Measurements from ENCODE around the gene SND1.

SND1 gene

GRCh38 chr7:128069373-128070364 is 417.7 kb downstream of the SND1 start:
- Mint-ChIP-seq H3K4me3 (no peak overlapping the region), H3K27ac (no peak overlapping the region), H3K27me3 (no peaks in the 10 kb centered on the region), H3K36me3 (peaks cover 29% of the 10 kb centered on the region), H3K9me3 (no peaks in the 10 kb centered on the region), H3K4me1 (no peaks in the 10 kb centered on the region)
- ATAC-seq = no peak

DNA sequence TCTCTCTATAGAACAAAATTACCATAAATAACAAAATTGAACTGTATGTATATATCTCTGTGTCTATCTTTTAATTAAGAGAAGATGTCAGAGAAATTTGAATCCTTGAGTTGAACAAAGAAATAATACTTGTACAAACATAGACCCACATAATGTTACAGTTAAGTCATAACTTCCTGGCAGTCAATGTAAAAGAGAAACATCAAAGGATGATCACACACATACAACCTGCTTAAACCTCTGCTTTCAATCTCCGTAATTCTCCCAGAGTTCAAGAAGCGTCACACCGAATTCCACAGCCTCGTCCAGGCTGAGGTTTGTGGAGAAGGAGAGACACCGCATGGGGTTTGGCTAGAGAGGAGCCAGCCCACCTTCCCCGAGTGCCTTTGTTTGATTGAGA is 419.4 kb downstream of the SND1 start:
- Mint-ChIP-seq H3K27me3 (no peaks in the 10 kb centered on the region), H3K9me3 (no peaks in the 10 kb centered on the region), H3K36me3 (peaks cover 30% of the 10 kb centered on the region), H3K4me1 (no peaks in the 10 kb centered on the region), H3K4me3 (no peak overlapping the region), H3K27ac (no peak overlapping the region)
- ATAC-seq = no peak

DNA sequence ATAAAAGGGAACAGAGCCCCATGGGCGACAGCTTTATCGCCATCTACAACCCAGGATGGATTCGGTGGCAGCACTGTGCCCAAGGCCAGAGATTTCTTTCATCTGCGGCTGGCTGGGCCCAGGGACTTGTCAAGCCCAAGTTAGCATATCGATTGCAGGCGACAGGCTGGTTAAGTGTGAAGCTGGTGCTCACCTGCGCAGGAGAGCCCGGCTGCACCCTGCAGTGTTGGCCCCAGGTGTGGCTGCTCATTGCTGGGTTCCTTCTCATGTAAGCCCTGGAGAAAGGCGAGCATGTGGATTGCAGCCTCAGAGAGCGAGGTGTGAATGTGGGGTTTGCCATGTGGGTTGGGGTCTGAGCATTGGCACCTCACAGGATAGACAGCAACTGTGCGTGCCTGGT is 419.8 kb downstream of the SND1 start:
- no peak overlapping the region for H3K4me3 Mint-ChIP-seq
- no peaks in the 10 kb centered on the region for H3K9me3 Mint-ChIP-seq
- no peaks in the 10 kb centered on the region for H3K4me1 Mint-ChIP-seq
- no peak for ATAC-seq
- no peak overlapping the region for H3K27ac Mint-ChIP-seq
- no peaks in the 10 kb centered on the region for H3K27me3 Mint-ChIP-seq
- H3K36me3 Mint-ChIP-seq = peaks cover 30% of the 10 kb centered on the region

- H3K9me3 Mint-ChIP-seq = no peaks in the 10 kb centered on the region
- no peak overlapping the region for H3K4me3 Mint-ChIP-seq
- H3K4me1 Mint-ChIP-seq = no peaks in the 10 kb centered on the region
- ATAC-seq = no peak
- H3K27me3 Mint-ChIP-seq = no peaks in the 10 kb centered on the region
- H3K27ac Mint-ChIP-seq = peak overlapping the region; percentile 11
- peaks cover 30% of the 10 kb centered on the region for H3K36me3 Mint-ChIP-seq
Observed at GRCh38 chr7:128073671-128074310, 421.8 kb downstream of the SND1 start.

- H3K4me3 Mint-ChIP-seq = no peak overlapping the region
- H3K27me3 Mint-ChIP-seq = no peaks in the 10 kb centered on the region
- peak overlapping the region; percentile 11 for H3K27ac Mint-ChIP-seq
- no peak for ATAC-seq
- H3K9me3 Mint-ChIP-seq = no peaks in the 10 kb centered on the region
- H3K36me3 Mint-ChIP-seq = peaks cover 34% of the 10 kb centered on the region
- no peaks in the 10 kb centered on the region for H3K4me1 Mint-ChIP-seq
Observed at GRCh38 chr7:128074336-128074735, 422.3 kb downstream of the SND1 start.

- Mint-ChIP-seq H3K9me3 (no peaks in the 10 kb centered on the region), H3K4me3 (no peak overlapping the region), H3K27me3 (no peaks in the 10 kb centered on the region), H3K27ac (no peak overlapping the region), H3K36me3 (peaks cover 36% of the 10 kb centered on the region), H3K4me1 (no peaks in the 10 kb centered on the region)
- no peak for ATAC-seq
Observed at GRCh38 chr7:128074736-128075135, 422.7 kb downstream of the SND1 start.

DNA sequence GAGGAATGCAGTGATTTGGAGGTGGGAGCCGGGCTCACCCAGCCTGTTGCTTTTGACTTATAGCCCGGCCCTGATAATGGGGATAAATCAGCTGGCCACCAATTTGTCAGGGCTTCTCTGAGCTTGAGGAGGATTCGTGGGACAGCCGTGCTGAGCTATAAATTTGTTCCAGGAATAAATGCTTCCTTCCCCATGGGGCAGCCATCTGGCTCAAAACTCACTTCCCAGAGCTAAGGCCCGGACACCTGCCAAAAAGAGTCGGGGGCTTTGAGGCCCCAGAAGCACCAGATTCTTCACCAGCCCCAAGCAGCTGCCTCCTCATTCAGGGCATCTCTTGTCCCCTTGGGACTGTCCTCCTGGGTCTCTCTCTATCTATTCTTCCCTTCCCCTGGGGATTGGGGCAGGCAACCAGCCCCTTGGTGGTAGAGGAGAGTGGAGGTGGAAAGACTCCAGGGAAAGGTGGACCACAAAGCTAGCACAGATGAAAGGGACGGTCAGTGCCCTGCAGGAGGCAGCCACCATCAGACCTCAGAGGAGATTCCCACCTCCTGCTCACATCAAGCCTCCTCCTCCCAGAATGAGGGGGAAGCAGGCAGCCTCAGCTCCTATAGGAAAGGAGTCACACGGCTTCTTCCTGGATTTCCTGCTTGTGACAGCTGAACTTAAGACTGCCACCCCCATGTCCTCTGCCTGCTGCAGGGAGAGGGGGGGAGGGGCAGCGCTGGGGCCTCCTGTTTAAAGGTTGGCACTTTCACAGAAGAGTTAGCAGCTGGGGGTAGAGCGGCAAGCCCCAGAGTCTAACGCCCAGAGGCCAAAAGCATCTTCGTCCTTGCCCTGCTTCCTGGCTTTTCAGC is 423.5 kb downstream of the SND1 start:
- no peaks in the 10 kb centered on the region for H3K27me3 Mint-ChIP-seq
- no peak for ATAC-seq
- H3K9me3 Mint-ChIP-seq = no peaks in the 10 kb centered on the region
- no peak overlapping the region for H3K27ac Mint-ChIP-seq
- H3K4me1 Mint-ChIP-seq = no peaks in the 10 kb centered on the region
- H3K4me3 Mint-ChIP-seq = no peak overlapping the region
- peaks cover 36% of the 10 kb centered on the region for H3K36me3 Mint-ChIP-seq

- no peaks in the 10 kb centered on the region for H3K4me1 Mint-ChIP-seq
- no peak for ATAC-seq
- no peak overlapping the region for H3K27ac Mint-ChIP-seq
- H3K36me3 Mint-ChIP-seq = peaks cover 39% of the 10 kb centered on the region
- no peaks in the 10 kb centered on the region for H3K27me3 Mint-ChIP-seq
- no peaks in the 10 kb centered on the region for H3K9me3 Mint-ChIP-seq
- H3K4me3 Mint-ChIP-seq = no peak overlapping the region
Observed at GRCh38 chr7:128076196-128076795, 424.3 kb downstream of the SND1 start.

DNA sequence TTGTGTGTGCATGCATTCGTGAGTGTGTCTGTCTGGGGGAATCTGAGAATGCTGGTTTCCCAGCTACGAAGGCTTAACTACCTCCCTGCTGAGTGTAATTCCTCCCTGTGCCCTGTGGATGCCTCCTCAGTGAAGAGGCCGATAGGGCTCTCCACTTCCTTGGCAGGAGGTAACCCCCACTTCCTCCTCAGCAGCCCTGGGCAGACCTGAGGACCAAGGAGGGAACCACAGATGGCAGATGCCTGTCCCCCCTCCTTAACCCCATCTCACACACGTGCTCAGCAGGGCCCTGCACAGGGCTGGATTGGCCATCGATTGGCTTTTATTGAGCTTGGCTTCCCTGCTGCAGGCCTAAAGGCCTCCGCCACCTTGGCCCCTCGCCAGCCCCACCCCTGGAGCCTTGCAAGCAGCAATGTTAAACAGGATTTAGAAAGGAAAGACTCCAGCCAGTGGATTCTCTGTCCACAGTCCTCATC is 424.8 kb downstream of the SND1 start:
- Mint-ChIP-seq H3K4me1 (no peaks in the 10 kb centered on the region), H3K27me3 (no peaks in the 10 kb centered on the region), H3K27ac (no peak overlapping the region), H3K9me3 (no peaks in the 10 kb centered on the region), H3K4me3 (no peak overlapping the region), H3K36me3 (peaks cover 43% of the 10 kb centered on the region)
- ATAC-seq = no peak

DNA sequence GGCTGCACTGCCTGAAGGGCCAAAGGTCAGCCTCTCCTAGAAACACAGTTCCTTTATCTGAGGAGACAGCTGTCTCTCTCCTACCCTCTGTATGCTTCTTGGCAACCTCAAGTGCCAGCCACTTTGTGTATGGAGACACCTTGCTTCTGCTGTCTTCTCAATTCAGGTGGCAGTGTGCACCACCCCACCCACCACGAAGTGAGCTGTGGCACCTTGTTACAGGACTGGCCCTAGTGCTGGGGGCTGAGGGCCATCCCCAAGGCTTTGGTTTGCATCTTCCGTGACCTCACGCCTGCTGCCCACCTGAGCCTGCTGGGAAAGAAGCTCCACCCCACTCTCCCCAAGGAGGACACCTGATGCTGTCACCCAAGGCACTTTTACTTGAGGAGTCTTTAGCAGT is 426.3 kb downstream of the SND1 start:
- no peaks in the 10 kb centered on the region for H3K4me1 Mint-ChIP-seq
- H3K27me3 Mint-ChIP-seq = no peaks in the 10 kb centered on the region
- H3K36me3 Mint-ChIP-seq = peaks cover 52% of the 10 kb centered on the region
- no peak overlapping the region for H3K27ac Mint-ChIP-seq
- no peak for ATAC-seq
- no peaks in the 10 kb centered on the region for H3K9me3 Mint-ChIP-seq
- H3K4me3 Mint-ChIP-seq = no peak overlapping the region

- Mint-ChIP-seq H3K4me3 (no peak overlapping the region), H3K27me3 (no peaks in the 10 kb centered on the region), H3K27ac (peak overlapping the region; percentile 53), H3K36me3 (peaks cover 48% of the 10 kb centered on the region), H3K4me1 (no peaks in the 10 kb centered on the region), H3K9me3 (no peaks in the 10 kb centered on the region)
- ATAC-seq = no peak
Observed at GRCh38 chr7:128080169-128080568, 428.2 kb downstream of the SND1 start.

DNA sequence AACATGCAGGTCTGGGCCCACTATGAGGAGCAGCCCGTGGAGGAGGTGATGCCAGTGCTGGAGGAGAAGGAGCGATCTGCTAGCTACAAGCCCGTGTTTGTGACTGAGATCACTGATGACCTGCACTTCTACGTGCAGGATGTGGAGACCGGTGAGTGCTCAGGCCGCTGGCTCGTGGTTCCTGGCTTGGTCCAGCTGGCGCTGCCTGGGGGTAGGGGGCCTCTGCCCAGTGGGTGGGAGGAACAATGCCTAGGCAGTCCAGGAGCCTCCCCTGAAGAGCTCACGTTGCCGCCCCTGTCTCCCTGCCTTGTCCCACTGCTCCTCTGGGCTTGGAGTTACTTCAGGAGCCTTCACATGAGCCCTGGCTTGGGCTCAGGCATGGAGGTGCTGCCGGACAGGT is 429.4 kb downstream of the SND1 start:
- H3K4me3 Mint-ChIP-seq = no peak overlapping the region
- no peaks in the 10 kb centered on the region for H3K4me1 Mint-ChIP-seq
- no peaks in the 10 kb centered on the region for H3K9me3 Mint-ChIP-seq
- no peak overlapping the region for H3K27ac Mint-ChIP-seq
- ATAC-seq = no peak
- H3K27me3 Mint-ChIP-seq = no peaks in the 10 kb centered on the region
- H3K36me3 Mint-ChIP-seq = peaks cover 60% of the 10 kb centered on the region

DNA sequence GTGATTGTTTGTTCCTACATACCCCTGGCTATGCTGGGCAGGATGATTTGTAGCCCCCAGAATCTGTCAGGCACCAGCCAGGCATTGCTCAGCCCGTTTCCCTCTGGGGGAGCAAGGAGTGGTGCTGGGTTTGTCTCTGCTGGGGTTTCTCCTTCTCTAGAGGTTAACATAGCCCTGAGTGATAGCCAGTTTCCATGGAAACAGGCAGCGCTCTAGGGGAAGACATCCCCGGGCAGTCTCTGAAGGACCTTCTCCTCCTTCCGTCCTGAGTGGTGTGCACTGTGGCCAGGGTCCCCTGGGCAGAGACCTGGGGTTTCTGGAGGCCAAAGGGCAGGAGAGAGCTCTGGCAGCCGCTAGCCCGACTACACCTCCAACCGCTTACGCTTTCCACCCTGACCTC is 429.8 kb downstream of the SND1 start:
- Mint-ChIP-seq H3K36me3 (peaks cover 64% of the 10 kb centered on the region), H3K4me3 (no peak overlapping the region), H3K27ac (no peak overlapping the region), H3K27me3 (no peaks in the 10 kb centered on the region), H3K9me3 (no peaks in the 10 kb centered on the region), H3K4me1 (no peaks in the 10 kb centered on the region)
- no peak for ATAC-seq

- Mint-ChIP-seq H3K4me3 (no peak overlapping the region), H3K36me3 (peaks cover 71% of the 10 kb centered on the region), H3K27me3 (no peaks in the 10 kb centered on the region), H3K9me3 (no peaks in the 10 kb centered on the region), H3K27ac (no peak overlapping the region), H3K4me1 (no peaks in the 10 kb centered on the region)
- no peak for ATAC-seq
Observed at GRCh38 chr7:128082431-128082830, 430.4 kb downstream of the SND1 start.
